GM23338 (cell line): Measurements from ENCODE around the gene TET2. TPM values are rescaled to one million over a fixed set of nuclear protein-coding genes. Genes with fewer than 3 reads are reported as not detected.

Experiments used
- ATAC-seq: fragments of 200-7000 bp; cut with Tn5 transposase; 3 replicates; pipeline ENCODE4 v1.9.1; 2020
- DNase-seq: peaks from one replicate; pipeline ENCODE4 v3.0.0-alpha.2; 2015; ENCODE audit warnings: low spot score
- H2AFZ ChIP-seq: fragments of 200-600 bp; sonication (generic); 2 replicates; pipeline ENCODE4 v1.8.0; 2016; ENCODE audit warnings: antibody characterized with exemption, mild to moderate bottlenecking, moderate library complexity
- H3F3A ChIP-seq: fragments of 200-600 bp; sonication (generic); replicated peaks from 2 replicates; pipeline ENCODE4 v1.8.0; 2017; ENCODE audit warnings: antibody characterized with exemption, mixed run types, low read depth
- H3K27ac ChIP-seq: fragments of 200-600 bp; sonication (generic); 2 replicates; pipeline ENCODE4 v1.6.1; 2016; ENCODE audit warnings: low read depth
- H3K27me3 ChIP-seq: fragments of 200-600 bp; sonication (generic); 2 replicates; pipeline ENCODE4 v1.8.0; 2016; ENCODE audit warnings: mild to moderate bottlenecking, mixed run types, moderate library complexity; ENCODE audit not compliant: insufficient read depth
- H3K36me3 ChIP-seq: fragments of 200-600 bp; sonication (generic); 2 replicates; pipeline ENCODE4 v1.8.0; 2016; ENCODE audit warnings: mild to moderate bottlenecking; ENCODE audit not compliant: insufficient read depth
- H3K4me1 ChIP-seq: fragments of 200-600 bp; sonication (generic); 2 replicates; pipeline ENCODE4 v1.8.0; 2016; ENCODE audit warnings: mild to moderate bottlenecking, moderate library complexity; ENCODE audit not compliant: insufficient read depth
- H3K4me2 ChIP-seq: fragments of 200-600 bp; sonication (generic); 2 replicates; pipeline ENCODE4 v1.7.1; 2017; ENCODE audit warnings: mixed run types
- H3K4me3 ChIP-seq: fragments of 200-600 bp; sonication (generic); 2 replicates; pipeline ENCODE4 v1.6.1; 2016; ENCODE audit warnings: mixed run types
- H3K79me2 ChIP-seq: fragments of 200-600 bp; sonication (generic); replicated peaks from 2 replicates; pipeline ENCODE4 v1.8.0; 2017; ENCODE audit warnings: mild to moderate bottlenecking; ENCODE audit not compliant: insufficient read depth
- H3K9me2 ChIP-seq: fragments of 200-600 bp; sonication (generic); 2 replicates; pipeline ENCODE4 v1.8.0; 2017; ENCODE audit not compliant: insufficient read depth
- H4K20me1 ChIP-seq: fragments of 200-600 bp; sonication (generic); replicated peaks from 2 replicates; pipeline ENCODE4 v1.8.0; 2017; ENCODE audit warnings: mild to moderate bottlenecking; ENCODE audit not compliant: insufficient read depth
- H3K27ac Mint-ChIP-seq: 2 replicates; pipeline ENCODE4 v1.8.0; 2020; ENCODE audit warnings: inconsistent platforms, mild to moderate bottlenecking, moderate library complexity, mixed read lengths
- H3K27me3 Mint-ChIP-seq: 3 replicates; pipeline ENCODE4 v1.8.0; 2022; ENCODE audit warnings: low read depth, mild to moderate bottlenecking, moderate library complexity, mixed read lengths, inconsistent platforms; ENCODE audit not compliant: insufficient read depth, poor library complexity
- H3K36me3 Mint-ChIP-seq: 3 replicates; pipeline ENCODE4 v1.8.0; 2021; ENCODE audit warnings: low read depth, mild to moderate bottlenecking, inconsistent platforms, moderate library complexity, mixed read lengths
- H3K4me1 Mint-ChIP-seq: 3 replicates; pipeline ENCODE4 v1.8.0; 2020; ENCODE audit warnings: mild to moderate bottlenecking, inconsistent platforms, mixed read lengths
- H3K4me3 Mint-ChIP-seq: 3 replicates; pipeline ENCODE4 v1.8.0; 2021; ENCODE audit warnings: moderate library complexity, mild to moderate bottlenecking, inconsistent platforms, mixed read lengths
- H3K9me3 Mint-ChIP-seq: 3 replicates; pipeline ENCODE4 v1.8.0; 2020; ENCODE audit warnings: moderate library complexity, mild to moderate bottlenecking, inconsistent platforms, mixed read lengths
- CREB1 ChIP-seq: fragments of 250-450 bp; sonication (Bioruptor Pico); IDR thresholded peaks from 2 replicates; pipeline ENCODE4 v1.5.0; 2020; ENCODE audit warnings: low read depth, mild to moderate bottlenecking, moderate library complexity
- CTCF ChIP-seq, 2 experiments: fragments of 200-600 bp in 1 of 2; sonication (generic) in 1 of 2; conservative IDR thresholded peaks; 2 replicates each; pipeline versions ENCODE4 v1.5.1 to v1.6.1; 2016 to 2017; ENCODE audit warnings: antibody characterized with exemption in 2 of 2, low read depth in 2 of 2, mild to moderate bottlenecking in 2 of 2, moderate library complexity in 1 of 2
- ETS1 ChIP-seq: IDR thresholded peaks from 2 replicates; pipeline ENCODE4 v1.6.1; 2016; ENCODE audit warnings: antibody characterized with exemption
- EZH2 ChIP-seq: fragments of 200-600 bp; sonication (generic); IDR thresholded peaks from one replicate; pipeline ENCODE4 v1.8.0; 2017; ENCODE audit warnings: antibody characterized with exemption, mild to moderate bottlenecking, low read depth; ENCODE audit not compliant: unreplicated experiment
- EZH2phosphoT487 ChIP-seq: fragments of 200-600 bp; sonication (generic); IDR thresholded peaks from one replicate; pipeline ENCODE4 v1.8.1; 2018; ENCODE audit warnings: antibody characterized with exemption; ENCODE audit not compliant: unreplicated experiment
- JUNB ChIP-seq: IDR thresholded peaks from one replicate; pipeline ENCODE4 v1.6.1; 2016; ENCODE audit warnings: antibody characterized with exemption; ENCODE audit not compliant: unreplicated experiment
- NANOG ChIP-seq: IDR thresholded peaks from 2 replicates; pipeline ENCODE4 v1.6.1; 2016; ENCODE audit warnings: antibody characterized with exemption, borderline replicate concordance
- POLR2AphosphoS5 ChIP-seq: IDR thresholded peaks from 2 replicates; pipeline ENCODE4 v1.6.1; 2016; ENCODE audit warnings: antibody characterized with exemption, low read depth
- ZNF114 ChIP-seq: fragments of 250-450 bp; sonication (Bioruptor Pico); IDR thresholded peaks from 2 replicates; pipeline ENCODE4 v1.5.0; 2020; ENCODE audit warnings: mild to moderate bottlenecking, moderate library complexity
- ZNF331 ChIP-seq: fragments of 250-450 bp; sonication (Bioruptor Pico); IDR thresholded peaks from 2 replicates; pipeline ENCODE4 v1.5.0; 2020; ENCODE audit warnings: low read depth, mild to moderate bottlenecking, moderate library complexity
- ZNF462 ChIP-seq: fragments of 250-450 bp; sonication (Bioruptor Pico); IDR thresholded peaks from 2 replicates; pipeline ENCODE4 v1.5.0; 2020; ENCODE audit warnings: mild to moderate bottlenecking, moderate library complexity
- polyA plus RNA-seq: library from polyadenylated mRNA; unstranded; fragments of >200 nt; fragmentation: Nextera tagmentation; extraction: Ambion mirVana; gene quantifications from 2 replicates; pipeline ENCODE4 v1.2.1, GENCODE V29; 2016
- total RNA-seq: library from RNA; depleted of rRNA; stranded (reverse); fragments of >200 nt; shearing (Covaris generic); gene quantifications from 2 replicates; pipeline ENCODE4 v1.2.3, GENCODE V29; 2014

TET2 gene
- total and polyA plus RNA-seq, 2 experiments from 2014 or later: 1.2 to 2.2 TPM

GRCh38 chr4:105192910-105193309 is 46.2 kb downstream of the TET2 start (continued):
- TF ChIP-seq EZH2phosphoT487: no peak
- no peak for TF ChIP-seq ZNF331 (CRISPR knock-in tag)
- no peak for TF ChIP-seq ZNF114
- no peak for TF ChIP-seq CREB1

GRCh38 chr4:105193536-105193935 is 46.9 kb downstream of the TET2 start:
- no peak overlapping the region for H3K27ac ChIP-seq
- ATAC-seq: no peak
- H3K27ac Mint-ChIP-seq: no peak overlapping the region

More at GRCh38 chr4:105193536-105193935, 46.9 kb downstream of the TET2 start:
- Histone ChIP-seq H4K20me1 (no peaks in the 10 kb centered on the region), H3K79me2 (no peaks in the 10 kb centered on the region), H3K4me1 (peaks cover 7% of the 10 kb centered on the region; the same call in 1 of the 2 replicates), H3K36me3 (no peaks in the 10 kb centered on the region), H3K27me3 (no peaks in the 10 kb centered on the region), H3F3A (no peaks in the 10 kb centered on the region), H3K4me3 (no peak overlapping the region), H3K4me2 (no peak overlapping the region), H2AFZ (no peak overlapping the region), H3K9me2 (no peaks in the 10 kb centered on the region)
- H3K4me3 Mint-ChIP-seq: no peak overlapping the region
- no peaks in the 10 kb centered on the region for H3K27me3 Mint-ChIP-seq
- peaks cover 10% of the 10 kb centered on the region; the same call in 2 of the 3 replicates for H3K4me1 Mint-ChIP-seq
- TF ChIP-seq JUNB (no peak), ETS1 (no peak), CTCF (conservative IDR thresholded peaks at IDR 0.05; ENCODE audit: low read depth in 2 of 2) (no peak), ZNF114 (no peak), ZNF462 (CRISPR knock-in tag) (no peak), CREB1 (no peak), POLR2AphosphoS5 (no peak), NANOG (no peak), EZH2 (no peak), EZH2phosphoT487 (no peak), ZNF331 (CRISPR knock-in tag) (no peak)
- DNase-seq: no peak
- no peaks in the 10 kb centered on the region for H3K9me3 Mint-ChIP-seq
- no peaks in the 10 kb centered on the region for H3K36me3 Mint-ChIP-seq
